Stomach (tissue), 4 donors: Measurements from ENCODE around the gene ANTXR2.

ENCODE experiments used
- EP300 ChIP-seq: sonication (generic); formaldehyde crosslinking; IDR thresholded peaks from one replicate; pipeline ENCODE4 v1.6.1; 2017; ENCODE audit warnings: antibody characterized with exemption
- POLR2A ChIP-seq, 4 donors: fragments of 450-650 bp; IDR thresholded peaks; one replicate each; pipeline ENCODE4 v1.6.1; 2016; ENCODE audit warnings: antibody characterized with exemption in 4 of 4, control low read depth in 2 of 4, mild to moderate bottlenecking in 1 of 4, moderate library complexity in 1 of 4
- TF ChIP-seq, protein P1 (sequence below), 7 experiments: fragments of 450-650 bp in 4 of 7; fragments of 200-600 bp in 3 of 7; sonication (generic) in 3 of 7; IDR thresholded peaks; one replicate each; pipeline ENCODE4 v1.5.1; 2016 to 2019; ENCODE audit warnings: antibody characterized with exemption in 7 of 7, control low read depth in 2 of 7, mild to moderate bottlenecking in 1 of 7

DNA sequence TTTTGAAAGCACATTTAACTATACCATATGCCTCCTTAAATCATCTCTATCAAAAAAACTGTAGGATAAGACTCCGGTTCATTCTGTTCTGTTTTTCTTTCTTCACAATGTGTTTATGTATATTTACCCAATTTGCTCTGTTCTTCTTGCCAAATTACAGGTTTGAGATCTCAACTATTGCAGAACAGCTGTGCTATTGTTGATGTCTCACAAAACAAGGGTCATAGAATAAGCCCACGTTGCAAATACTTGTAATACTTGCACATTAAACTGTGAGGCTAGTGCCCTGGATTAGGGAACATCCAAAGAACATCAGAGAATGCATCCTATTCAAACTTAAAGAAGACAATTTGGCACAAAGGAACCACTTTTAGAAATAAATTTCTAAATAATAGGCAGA is 45.4 kb downstream of the ANTXR2 start:
- no peak for TF ChIP-seq EP300
- TF ChIP-seq POLR2A (IDR thresholded peaks at IDR 0.05): no peak
- TF ChIP-seq, protein P1, sequence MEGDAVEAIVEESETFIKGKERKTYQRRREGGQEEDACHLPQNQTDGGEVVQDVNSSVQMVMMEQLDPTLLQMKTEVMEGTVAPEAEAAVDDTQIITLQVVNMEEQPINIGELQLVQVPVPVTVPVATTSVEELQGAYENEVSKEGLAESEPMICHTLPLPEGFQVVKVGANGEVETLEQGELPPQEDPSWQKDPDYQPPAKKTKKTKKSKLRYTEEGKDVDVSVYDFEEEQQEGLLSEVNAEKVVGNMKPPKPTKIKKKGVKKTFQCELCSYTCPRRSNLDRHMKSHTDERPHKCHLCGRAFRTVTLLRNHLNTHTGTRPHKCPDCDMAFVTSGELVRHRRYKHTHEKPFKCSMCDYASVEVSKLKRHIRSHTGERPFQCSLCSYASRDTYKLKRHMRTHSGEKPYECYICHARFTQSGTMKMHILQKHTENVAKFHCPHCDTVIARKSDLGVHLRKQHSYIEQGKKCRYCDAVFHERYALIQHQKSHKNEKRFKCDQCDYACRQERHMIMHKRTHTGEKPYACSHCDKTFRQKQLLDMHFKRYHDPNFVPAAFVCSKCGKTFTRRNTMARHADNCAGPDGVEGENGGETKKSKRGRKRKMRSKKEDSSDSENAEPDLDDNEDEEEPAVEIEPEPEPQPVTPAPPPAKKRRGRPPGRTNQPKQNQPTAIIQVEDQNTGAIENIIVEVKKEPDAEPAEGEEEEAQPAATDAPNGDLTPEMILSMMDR (IDR thresholded peaks at IDR 0.05): no peak
